ENCODE measurements around the gene CELF2.

GRCh38 chr10:11115337-11115736 is 97.7 kb downstream of the CELF2 start:
- TF ChIP-seq CTCF (IDR thresholded peaks at IDR 0.05), result no peak
- no peak for TF ChIP-seq POLR2A (IDR thresholded peaks at IDR 0.05)
- TF ChIP-seq POLR2AphosphoS5 (IDR thresholded peaks at IDR 0.05; ENCODE audit: insufficient read depth in 1 of 2, low read depth in 1 of 2), result no peak

Measured in vagina (tissue), 2 donors.